Measurements from ENCODE around the gene PSMC2. TPM values are rescaled to one million over a fixed set of nuclear protein-coding genes. Genes with fewer than 3 reads are reported as not detected.

Gene PSMC2
- total and polyA plus RNA-seq, 2 of the 4 experiments (the other 2 are of a cell fraction), result 184 to 311 TPM

- in situ Hi-C loops (cut with MboI; ENCODE audit: low sequenced_read_pairs) (no loop called here), intact Hi-C loops (cut with micrococcal nuclease) (no loop called here), dilution Hi-C loops (cut with HindIII; ENCODE audit: low sequenced_read_pairs, unreplicated experiment) (no loop called here)
- H3K23ac ChIP-seq (ENCODE audit: low read depth, low read length), result no peak overlapping the region
- peaks cover 5% of the 10 kb centered on the region for H3K27me3 ChIP-seq (ENCODE audit: control insufficient read depth, insufficient read depth, low read length)
- H2BK20ac ChIP-seq (ENCODE audit: low read depth, low read length), result no peak overlapping the region
- no peaks in the 10 kb centered on the region for H3K79me1 ChIP-seq (ENCODE audit: low read depth in 1 of 2, low read length in 2 of 2)
- no peak overlapping the region for H3K56ac ChIP-seq (ENCODE audit: extremely low read depth, insufficient read depth, low read length)
- DNase-seq (no peak), ATAC-seq (ENCODE audit: low read depth) (no peak)
- POLR2A ChIA-PET (ENCODE audit: unreplicated experiment), result no interaction called here
- H2AK5ac ChIP-seq (ENCODE audit: low read depth, low read length), result no peak overlapping the region
- H3K9ac ChIP-seq (ENCODE audit: low read depth, low read length), result no peak overlapping the region
- H4K5ac ChIP-seq (ENCODE audit: low read depth, low read length), result no peak overlapping the region
- H3K4ac ChIP-seq (ENCODE audit: low read depth, low read length), result no peak overlapping the region
- no peak overlapping the region for H2AK9ac ChIP-seq (replicated peaks; ENCODE audit: low read depth, low read length, poor library complexity)
- H3K4me3 ChIP-seq (ENCODE audit: insufficient read depth, low read depth, low read length), result no peak overlapping the region
- H2AFZ ChIP-seq (replicated peaks; ENCODE audit: low read length, poor library complexity), result no peak overlapping the region
- no TSS peak for BruUV-seq (replicated peaks)
- no peaks in the 10 kb centered on the region for H4K20me1 ChIP-seq (ENCODE audit: insufficient read depth, low read length)
- no peaks in the 10 kb centered on the region for H3K4me1 ChIP-seq (ENCODE audit: control insufficient read depth, insufficient read depth, low read length)
- TF ChIP-seq, protein P1, sequence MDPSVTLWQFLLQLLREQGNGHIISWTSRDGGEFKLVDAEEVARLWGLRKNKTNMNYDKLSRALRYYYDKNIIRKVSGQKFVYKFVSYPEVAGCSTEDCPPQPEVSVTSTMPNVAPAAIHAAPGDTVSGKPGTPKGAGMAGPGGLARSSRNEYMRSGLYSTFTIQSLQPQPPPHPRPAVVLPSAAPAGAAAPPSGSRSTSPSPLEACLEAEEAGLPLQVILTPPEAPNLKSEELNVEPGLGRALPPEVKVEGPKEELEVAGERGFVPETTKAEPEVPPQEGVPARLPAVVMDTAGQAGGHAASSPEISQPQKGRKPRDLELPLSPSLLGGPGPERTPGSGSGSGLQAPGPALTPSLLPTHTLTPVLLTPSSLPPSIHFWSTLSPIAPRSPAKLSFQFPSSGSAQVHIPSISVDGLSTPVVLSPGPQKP (IDR thresholded peaks at IDR 0.05; ENCODE audit: borderline replicate concordance, low read depth, low read length), result no peak
- TF ChIP-seq MXI1 (IDR thresholded peaks at IDR 0.05; ENCODE audit: borderline replicate concordance, low read depth, low read length) (no peak), RCOR1 (IDR thresholded peaks at IDR 0.05; ENCODE audit: insufficient replicate concordance, low read length) (no peak), CEBPB (IDR thresholded peaks at IDR 0.05; ENCODE audit: low read depth, low read length) (no peak), BHLHE40 (IDR thresholded peaks at IDR 0.05; ENCODE audit: low read depth, low read length) (no peak), SMC3 (IDR thresholded peaks at IDR 0.05; ENCODE audit: low read depth, low read length) (no peak), MAFK (IDR thresholded peaks at IDR 0.05; ENCODE audit: low read depth, low read length) (no peak)
- CTCF ChIA-PET, result no interaction called here
- H3K36me3 ChIP-seq (ENCODE audit: control insufficient read depth, insufficient read depth, low read length), result no peaks in the 10 kb centered on the region
- WGBS, 2 experiments (ENCODE audit: extremely low coverage in 2 of 2, insufficient read length in 1 of 2), result 58% methylated on average over 2 of the region's 4 CpGs; no CpG with 5 or more reads in 1 of the 2 experiments
- H3K9me1 ChIP-seq (ENCODE audit: insufficient read depth, low read length), result no peaks in the 10 kb centered on the region
- no peaks in the 10 kb centered on the region for H3K9me3 ChIP-seq (ENCODE audit: control insufficient read depth, insufficient read depth, low read length)
- H2BK5ac ChIP-seq (ENCODE audit: low read depth, low read length, poor library complexity, severe bottlenecking), result no peak overlapping the region
- no peak overlapping the region for H4K8ac ChIP-seq (ENCODE audit: low read depth in 2 of 2, low read length in 2 of 2)
- no peak overlapping the region for H3K14ac ChIP-seq (replicated peaks; ENCODE audit: low read depth, low read length)
- no peak overlapping the region for H3K4me2 ChIP-seq (ENCODE audit: low read depth, low read length)
- H2BK120ac ChIP-seq (ENCODE audit: low read depth, low read length), result no peak overlapping the region
- H2BK15ac ChIP-seq (ENCODE audit: low read depth, low read length), result no peak overlapping the region
- H3K18ac ChIP-seq (ENCODE audit: low read depth, low read length), result no peak overlapping the region
- H3K27ac ChIP-seq (ENCODE audit: insufficient read depth, low read length), result no peak overlapping the region
- H4K91ac ChIP-seq (ENCODE audit: insufficient read depth, low read depth, low read length), result no peak overlapping the region
Measured at GRCh38 chr7:103388469-103389140, 41.2 kb downstream of the PSMC2 start.

Data from IMR-90 (cell line).